SK-N-SH treated with all-trans-retinoic acid at 6 μM for 48 hours (cell line): ENCODE measurements around the gene EIF4H.

Experiments
- GLIS3 ChIP-seq: fragments of 250-450 bp; sonication (Bioruptor Pico); IDR thresholded peaks from 2 replicates; pipeline ENCODE4 v1.5.0; 2020; ENCODE audit warnings: mild to moderate bottlenecking, moderate library complexity
- PPARA ChIP-seq: fragments of 250-450 bp; sonication (Bioruptor Pico); IDR thresholded peaks from 2 replicates; pipeline ENCODE4 v1.5.0; 2020; ENCODE audit warnings: mild to moderate bottlenecking, borderline replicate concordance
- TOX ChIP-seq: fragments of 250-450 bp; sonication (Bioruptor Pico); IDR thresholded peaks from 2 replicates; pipeline ENCODE4 v1.8.0; 2021; ENCODE audit warnings: mild to moderate bottlenecking, moderate library complexity, borderline replicate concordance
- ZFP3 ChIP-seq: fragments of 250-450 bp; sonication (Bioruptor Pico); IDR thresholded peaks from 2 replicates; pipeline ENCODE4 v1.5.0; 2020; ENCODE audit warnings: mild to moderate bottlenecking, moderate library complexity
- TF ChIP-seq, protein P1 (sequence below): fragments of 250-450 bp; sonication (Bioruptor Pico); IDR thresholded peaks from 2 replicates; pipeline ENCODE4 v1.8.0; 2020; ENCODE audit warnings: mild to moderate bottlenecking, moderate library complexity, borderline replicate concordance

DNA sequence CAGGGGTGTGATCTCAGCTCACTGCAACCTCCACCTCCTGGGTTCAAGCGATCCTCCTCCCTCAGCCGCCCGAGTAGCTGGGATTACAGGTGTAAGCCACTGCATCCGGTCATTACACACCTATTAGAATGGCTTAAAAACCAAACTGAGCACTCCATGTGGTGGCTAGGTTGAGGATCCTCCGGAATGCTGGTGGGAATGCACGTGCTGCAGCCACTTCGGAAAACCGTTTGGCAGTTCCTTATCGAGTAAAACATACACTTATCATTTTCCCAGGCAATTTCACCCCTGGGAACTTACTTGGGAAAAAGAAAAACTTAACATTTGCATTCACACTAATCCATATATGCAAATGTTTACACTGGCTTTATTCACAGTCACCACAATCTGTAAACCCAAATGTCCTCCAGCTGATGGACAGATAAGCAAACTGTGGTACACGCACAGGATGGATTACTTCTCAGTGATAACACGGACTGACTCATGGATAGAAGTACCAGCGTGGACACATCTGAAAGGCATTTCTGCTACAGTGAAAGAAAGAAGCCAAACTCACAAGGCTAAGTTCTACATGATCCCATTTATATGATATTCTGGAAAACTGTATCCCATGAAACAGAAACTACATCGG, 59.6 kb downstream of the EIF4H start:
- TF ChIP-seq, protein P1, sequence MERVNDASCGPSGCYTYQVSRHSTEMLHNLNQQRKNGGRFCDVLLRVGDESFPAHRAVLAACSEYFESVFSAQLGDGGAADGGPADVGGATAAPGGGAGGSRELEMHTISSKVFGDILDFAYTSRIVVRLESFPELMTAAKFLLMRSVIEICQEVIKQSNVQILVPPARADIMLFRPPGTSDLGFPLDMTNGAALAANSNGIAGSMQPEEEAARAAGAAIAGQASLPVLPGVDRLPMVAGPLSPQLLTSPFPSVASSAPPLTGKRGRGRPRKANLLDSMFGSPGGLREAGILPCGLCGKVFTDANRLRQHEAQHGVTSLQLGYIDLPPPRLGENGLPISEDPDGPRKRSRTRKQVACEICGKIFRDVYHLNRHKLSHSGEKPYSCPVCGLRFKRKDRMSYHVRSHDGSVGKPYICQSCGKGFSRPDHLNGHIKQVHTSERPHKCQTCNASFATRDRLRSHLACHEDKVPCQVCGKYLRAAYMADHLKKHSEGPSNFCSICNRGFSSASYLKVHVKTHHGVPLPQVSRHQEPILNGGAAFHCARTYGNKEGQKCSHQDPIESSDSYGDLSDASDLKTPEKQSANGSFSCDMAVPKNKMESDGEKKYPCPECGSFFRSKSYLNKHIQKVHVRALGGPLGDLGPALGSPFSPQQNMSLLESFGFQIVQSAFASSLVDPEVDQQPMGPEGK (CRISPR knock-in tag), result no peak
- no peak for TF ChIP-seq TOX (CRISPR knock-in tag)
- TF ChIP-seq ZFP3 (CRISPR knock-in tag), result no peak
- TF ChIP-seq GLIS3, result no peak
- no peak for TF ChIP-seq PPARA (CRISPR knock-in tag)
